ENCODE results near the gene HOXD4.

Gene HOXD4

DNA sequence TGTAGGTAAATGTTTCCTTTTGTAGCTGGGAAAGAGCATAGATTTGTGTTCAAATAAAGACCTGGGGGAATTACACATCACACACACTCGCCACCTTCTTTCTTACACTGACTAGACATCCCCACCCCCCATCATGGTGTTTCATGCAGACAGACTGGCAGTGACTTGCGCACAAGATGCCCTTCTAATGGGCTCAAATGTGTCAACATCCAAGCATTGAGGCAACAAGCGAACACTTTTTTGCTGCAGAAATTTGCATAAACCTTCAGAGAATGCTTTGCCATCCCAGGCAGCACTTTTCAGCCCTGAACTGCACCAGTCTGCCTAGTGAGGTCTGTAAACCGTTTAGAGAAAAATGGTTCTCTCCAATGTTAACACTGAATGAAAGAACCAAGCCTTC, 17.3 kb upstream of the HOXD4 start:
- Histone ChIP-seq H3K4me1 (ENCODE audit: low read length) (no peaks in the 10 kb centered on the region), H3K4me2 (ENCODE audit: low read length) (no peak overlapping the region), H3K27me3 (ENCODE audit: low read depth, low read length) (no peaks in the 10 kb centered on the region), H3K79me2 (ENCODE audit: low read length) (no peaks in the 10 kb centered on the region), H3K9me3 (ENCODE audit: insufficient read depth, low read length) (no peaks in the 10 kb centered on the region), H3K4me3 (ENCODE audit: low read length) (no peak overlapping the region), H2AFZ (ENCODE audit: low read depth, low read length) (no peak overlapping the region), H4K20me1 (ENCODE audit: insufficient read depth, low read length) (no peaks in the 10 kb centered on the region), H3K9ac (ENCODE audit: low read length) (no peak overlapping the region), H3K27ac (ENCODE audit: low read length) (no peak overlapping the region), H3K36me3 (replicated peaks; ENCODE audit: low read depth, low read length) (no peaks in the 10 kb centered on the region)
- TF ChIP-seq, protein P1, sequence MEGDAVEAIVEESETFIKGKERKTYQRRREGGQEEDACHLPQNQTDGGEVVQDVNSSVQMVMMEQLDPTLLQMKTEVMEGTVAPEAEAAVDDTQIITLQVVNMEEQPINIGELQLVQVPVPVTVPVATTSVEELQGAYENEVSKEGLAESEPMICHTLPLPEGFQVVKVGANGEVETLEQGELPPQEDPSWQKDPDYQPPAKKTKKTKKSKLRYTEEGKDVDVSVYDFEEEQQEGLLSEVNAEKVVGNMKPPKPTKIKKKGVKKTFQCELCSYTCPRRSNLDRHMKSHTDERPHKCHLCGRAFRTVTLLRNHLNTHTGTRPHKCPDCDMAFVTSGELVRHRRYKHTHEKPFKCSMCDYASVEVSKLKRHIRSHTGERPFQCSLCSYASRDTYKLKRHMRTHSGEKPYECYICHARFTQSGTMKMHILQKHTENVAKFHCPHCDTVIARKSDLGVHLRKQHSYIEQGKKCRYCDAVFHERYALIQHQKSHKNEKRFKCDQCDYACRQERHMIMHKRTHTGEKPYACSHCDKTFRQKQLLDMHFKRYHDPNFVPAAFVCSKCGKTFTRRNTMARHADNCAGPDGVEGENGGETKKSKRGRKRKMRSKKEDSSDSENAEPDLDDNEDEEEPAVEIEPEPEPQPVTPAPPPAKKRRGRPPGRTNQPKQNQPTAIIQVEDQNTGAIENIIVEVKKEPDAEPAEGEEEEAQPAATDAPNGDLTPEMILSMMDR (IDR thresholded peaks at IDR 0.05; ENCODE audit: low read depth, low read length) = no peak
- TF ChIP-seq EZH2phosphoT487 (IDR thresholded peaks at IDR 0.05; ENCODE audit: low read depth) = no peak

DNA sequence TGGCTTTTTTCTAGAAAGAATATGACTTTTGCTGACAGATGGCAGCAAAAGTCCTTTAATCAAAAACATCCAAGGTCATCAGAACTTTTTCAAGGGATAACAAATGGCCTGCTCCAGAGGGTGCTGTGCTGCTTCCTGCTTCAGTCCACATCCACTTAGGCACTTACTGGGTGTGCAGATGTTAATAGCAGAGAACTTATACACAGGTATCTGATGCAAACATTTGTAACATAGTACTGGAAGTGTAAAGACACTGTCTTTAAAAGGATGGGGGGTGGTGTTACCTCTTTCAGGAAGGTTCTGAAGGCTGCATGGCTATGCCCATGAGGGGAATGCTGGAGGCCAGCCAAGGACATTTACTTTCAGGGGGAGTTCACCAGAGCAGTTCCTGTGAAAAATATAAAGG, 16.3 kb upstream of the HOXD4 start:
- no peak overlapping the region for H2AFZ ChIP-seq (ENCODE audit: low read depth, low read length)
- H3K79me2 ChIP-seq (ENCODE audit: low read length) = no peaks in the 10 kb centered on the region
- no peak overlapping the region for H3K9ac ChIP-seq (ENCODE audit: low read length)
- H4K20me1 ChIP-seq (ENCODE audit: insufficient read depth, low read length) = no peaks in the 10 kb centered on the region
- H3K36me3 ChIP-seq (replicated peaks; ENCODE audit: low read depth, low read length) = no peaks in the 10 kb centered on the region
- no peaks in the 10 kb centered on the region for H3K27me3 ChIP-seq (ENCODE audit: low read depth, low read length)
- H3K27ac ChIP-seq (ENCODE audit: low read length) = no peak overlapping the region
- H3K9me3 ChIP-seq (ENCODE audit: insufficient read depth, low read length) = no peaks in the 10 kb centered on the region
- no peak overlapping the region for H3K4me2 ChIP-seq (ENCODE audit: low read length)
- H3K4me3 ChIP-seq (ENCODE audit: low read length) = no peak overlapping the region
- no peaks in the 10 kb centered on the region for H3K4me1 ChIP-seq (ENCODE audit: low read length)
- no peak for TF ChIP-seq EZH2phosphoT487 (IDR thresholded peaks at IDR 0.05; ENCODE audit: low read depth)
- TF ChIP-seq, protein P1 (IDR thresholded peaks at IDR 0.05; ENCODE audit: low read depth, low read length) = no peak; the same call in 1 of the 2 replicates

DNA sequence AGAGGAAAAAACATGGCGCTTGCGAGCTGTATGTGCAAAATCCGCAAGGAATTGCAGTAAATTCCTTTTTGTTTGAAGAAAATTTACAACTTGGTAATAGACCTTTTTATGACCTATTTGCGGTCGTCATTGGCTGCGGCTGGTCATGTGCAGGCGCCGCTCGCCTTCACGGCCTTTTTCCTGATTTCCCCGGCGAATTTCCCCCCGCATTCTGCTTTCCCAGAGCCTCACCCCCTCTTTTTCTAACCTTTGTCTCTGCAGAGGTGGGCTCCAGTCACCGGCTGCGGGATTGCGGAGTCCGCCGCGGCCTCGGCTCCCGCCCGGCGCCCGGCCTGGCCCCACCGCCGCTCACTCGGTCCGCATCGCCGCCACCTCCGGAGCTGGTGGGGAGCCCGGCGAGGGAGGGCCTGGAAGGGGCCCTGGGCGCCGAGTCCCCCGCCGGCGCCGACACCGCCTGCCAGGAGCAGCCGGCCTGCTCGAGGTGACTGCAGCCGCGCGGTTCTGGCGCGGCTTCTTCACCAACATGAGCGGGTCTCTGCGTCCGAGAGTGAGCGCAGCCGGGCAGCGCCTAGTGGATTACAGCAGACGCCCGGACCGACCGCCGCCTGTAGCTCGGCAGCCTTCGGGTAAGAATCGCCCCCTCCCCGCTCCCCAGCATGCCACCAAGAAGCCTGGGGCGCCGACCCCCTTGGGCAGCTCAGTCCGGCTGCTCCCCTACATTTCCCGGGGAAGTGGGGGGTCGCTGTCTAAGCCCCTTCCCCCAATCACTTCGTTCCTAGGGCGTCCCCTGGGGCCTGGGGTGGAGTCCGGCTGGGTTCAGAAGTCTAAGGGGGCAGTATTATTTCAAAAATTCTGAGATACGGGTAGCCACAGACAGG, 14.7 kb upstream of the HOXD4 start:
- Histone ChIP-seq H3K9me3 (ENCODE audit: insufficient read depth, low read length) (no peaks in the 10 kb centered on the region), H3K9ac (ENCODE audit: low read length) (no peak overlapping the region), H3K27me3 (ENCODE audit: low read depth, low read length) (no peaks in the 10 kb centered on the region), H3K27ac (ENCODE audit: low read length) (no peak overlapping the region), H2AFZ (ENCODE audit: low read depth, low read length) (no peak overlapping the region), H3K4me2 (ENCODE audit: low read length) (no peak overlapping the region), H3K79me2 (ENCODE audit: low read length) (no peaks in the 10 kb centered on the region), H4K20me1 (ENCODE audit: insufficient read depth, low read length) (no peaks in the 10 kb centered on the region), H3K4me3 (ENCODE audit: low read length) (no peak overlapping the region), H3K4me1 (ENCODE audit: low read length) (0 out of 2 replicates have a peak, but pooled peaks cover 5% of the 10 kb centered on the region), H3K36me3 (replicated peaks; ENCODE audit: low read depth, low read length) (no peaks in the 10 kb centered on the region)
- TF ChIP-seq, protein P1 (IDR thresholded peaks at IDR 0.05; ENCODE audit: low read depth, low read length) = no peak
- no peak for TF ChIP-seq EZH2phosphoT487 (IDR thresholded peaks at IDR 0.05; ENCODE audit: low read depth)

DNA sequence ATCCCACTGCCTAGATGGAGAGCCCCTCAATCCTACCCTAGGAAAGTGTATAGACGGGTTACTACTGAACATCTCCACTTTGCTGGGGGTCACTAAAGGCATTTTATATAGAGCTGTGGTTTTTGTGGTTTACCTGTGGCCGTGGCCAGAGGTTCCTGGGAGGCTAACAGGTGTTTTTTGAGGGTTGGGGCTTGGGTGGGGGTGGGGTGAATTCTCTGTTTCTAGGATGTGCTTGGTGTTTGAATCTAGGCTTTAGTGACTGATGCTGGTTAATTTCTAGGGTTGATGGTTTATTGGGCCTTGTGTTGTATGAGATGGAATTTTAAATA, 14.1 kb upstream of the HOXD4 start:
- no peaks in the 10 kb centered on the region for H3K27me3 ChIP-seq (ENCODE audit: low read depth, low read length)
- no peaks in the 10 kb centered on the region for H3K36me3 ChIP-seq (replicated peaks; ENCODE audit: low read depth, low read length)
- no peaks in the 10 kb centered on the region for H3K9me3 ChIP-seq (ENCODE audit: insufficient read depth, low read length)
- TF ChIP-seq, protein P1 (IDR thresholded peaks at IDR 0.05; ENCODE audit: low read depth, low read length) = no peak
- no peak for TF ChIP-seq EZH2phosphoT487 (IDR thresholded peaks at IDR 0.05; ENCODE audit: low read depth)
- H2AFZ ChIP-seq (ENCODE audit: low read depth, low read length) = no peak overlapping the region
- no peaks in the 10 kb centered on the region for H4K20me1 ChIP-seq (ENCODE audit: insufficient read depth, low read length)
- H3K4me3 ChIP-seq (ENCODE audit: low read length) = no peak overlapping the region
- H3K9ac ChIP-seq (ENCODE audit: low read length) = no peak overlapping the region
- no peaks in the 10 kb centered on the region for H3K79me2 ChIP-seq (ENCODE audit: low read length)
- H3K4me1 ChIP-seq (ENCODE audit: low read length) = 0 out of 2 replicates have a peak, but pooled peaks cover 5% of the 10 kb centered on the region
- no peak overlapping the region for H3K27ac ChIP-seq (ENCODE audit: low read length)
- H3K4me2 ChIP-seq (ENCODE audit: low read length) = no peak overlapping the region

Data from OCI-LY3 (cell line).